Measurements from ENCODE around the gene GDF7. TPM values are rescaled to one million over a fixed set of nuclear protein-coding genes. Genes with fewer than 3 reads are reported as not detected.

The GDF7 gene
- total and polyA plus RNA-seq, 2 of the 4 experiments (the other 2 are of a cell fraction) = under 0.01 to 0.02 TPM

GRCh38 chr2:20618468-20618885 is 48.5 kb upstream of the GDF7 start (continued):
- TF ChIP-seq RAD21 (IDR thresholded peaks at IDR 0.05; ENCODE audit: low read length) = no peak
- no peak for TF ChIP-seq POLR2A (IDR thresholded peaks at IDR 0.05; ENCODE audit: low read depth, low read length)
- TF ChIP-seq FOS (IDR thresholded peaks at IDR 0.05; ENCODE audit: low read depth, low read length) = no peak
- TF ChIP-seq CTCF (conservative IDR thresholded peaks at IDR 0.05; ENCODE audit: low read depth, low read length) = no peak

All from IMR-90 (cell line).